ENCODE results near the gene C12orf76. TPM values are rescaled to one million over a fixed set of nuclear protein-coding genes. Genes with fewer than 3 reads are reported as not detected.

C12orf76 gene
- polyA plus RNA-seq, 1 experiment = 10.0 TPM

DNA sequence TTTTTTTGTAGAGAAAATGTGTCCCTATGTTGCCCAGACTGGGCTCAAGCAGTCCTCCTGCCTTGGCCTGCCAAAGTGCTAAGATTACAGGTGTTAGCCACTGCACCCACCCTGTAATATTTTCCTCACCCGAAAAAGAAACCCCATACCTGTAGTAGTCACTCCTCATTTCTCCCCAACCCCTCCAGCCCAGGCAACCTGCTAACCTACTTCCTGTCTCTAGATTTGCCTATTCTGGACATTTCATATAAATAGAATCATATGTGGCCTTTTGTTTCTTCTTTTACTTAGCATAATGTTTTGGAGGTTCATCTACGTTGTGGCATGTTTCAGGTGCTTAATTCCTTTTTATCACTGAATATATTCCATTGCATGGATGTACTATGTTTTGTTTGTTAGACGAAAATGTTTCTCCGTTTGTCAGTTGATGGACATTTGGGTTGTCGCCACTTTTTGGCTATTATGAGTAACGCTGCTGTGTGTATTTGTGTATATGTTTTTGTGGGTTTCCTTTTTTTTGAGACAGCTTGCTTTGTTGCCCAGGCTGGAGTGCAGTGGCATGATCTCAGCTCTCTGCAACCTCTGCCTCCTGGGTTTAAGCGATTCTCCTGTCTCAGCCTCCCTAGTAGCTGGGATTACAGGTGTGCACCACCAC, 42.9 kb downstream of the C12orf76 start:
- no peaks in the 10 kb centered on the region for H3K27me3 ChIP-seq (ENCODE audit: control insufficient read depth, insufficient read depth, low read length)
- ChIA-PET CTCF (interaction anchor here (1.7 kb wide), 1 partner anchor 7 kb away, joined by 3 read pairs; no protein-coding TSS in a partner anchor), POLR2A (interaction anchor here (0.7 kb wide), 1 partner anchor 44 kb away, joined by 3 read pairs; no protein-coding TSS in a partner anchor)
- no peak for DNase-seq (ENCODE audit: low read depth)
- H3K36me3 ChIP-seq (ENCODE audit: control insufficient read depth, insufficient read depth, low read length) = peaks cover 8% of the 10 kb centered on the region
- H3K4me3 ChIP-seq (ENCODE audit: low read depth, low read length) = no peak overlapping the region
- TF ChIP-seq CTCF (IDR thresholded peaks at IDR 0.05; ENCODE audit: insufficient read depth, low read depth, low read length) = no peak

DNA sequence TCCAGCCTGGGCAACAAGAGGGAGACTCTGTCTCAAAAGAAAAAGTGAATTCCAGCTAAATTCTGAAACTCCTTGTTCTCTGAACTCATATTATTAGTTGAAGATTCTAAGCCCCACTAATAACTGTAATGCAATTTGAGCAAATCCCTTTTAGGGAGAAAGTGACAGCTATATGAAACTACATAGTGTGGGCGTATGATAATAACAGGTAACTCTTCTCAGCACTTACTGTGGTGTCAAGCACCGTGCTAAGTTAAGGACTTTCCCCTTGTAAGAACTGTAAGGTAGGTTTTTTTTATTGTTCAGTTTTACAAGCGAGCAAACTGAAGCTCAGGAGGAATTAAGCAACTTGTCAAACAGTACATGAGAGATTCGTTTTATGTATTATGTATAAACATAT, 43.7 kb downstream of the C12orf76 start:
- CTCF ChIA-PET = interaction anchor here (1.0 to 1.8 kb wide), 3 partner anchors 8 to 151 kb away, joined by 3 to 4 read pairs (median 3); no protein-coding TSS in a partner anchor
- no peak for DNase-seq (ENCODE audit: low read depth)
- H3K4me3 ChIP-seq (ENCODE audit: low read depth, low read length) = no peak overlapping the region
- TF ChIP-seq CTCF (IDR thresholded peaks at IDR 0.05; ENCODE audit: insufficient read depth, low read depth, low read length) = no peak
- no peaks in the 10 kb centered on the region for H3K27me3 ChIP-seq (ENCODE audit: control insufficient read depth, insufficient read depth, low read length)
- H3K36me3 ChIP-seq (ENCODE audit: control insufficient read depth, insufficient read depth, low read length) = peaks cover 8% of the 10 kb centered on the region
- POLR2A ChIA-PET = interaction anchor here (0.7 kb wide), 1 partner anchor 43 kb away, joined by 3 read pairs; no protein-coding TSS in a partner anchor

DNA sequence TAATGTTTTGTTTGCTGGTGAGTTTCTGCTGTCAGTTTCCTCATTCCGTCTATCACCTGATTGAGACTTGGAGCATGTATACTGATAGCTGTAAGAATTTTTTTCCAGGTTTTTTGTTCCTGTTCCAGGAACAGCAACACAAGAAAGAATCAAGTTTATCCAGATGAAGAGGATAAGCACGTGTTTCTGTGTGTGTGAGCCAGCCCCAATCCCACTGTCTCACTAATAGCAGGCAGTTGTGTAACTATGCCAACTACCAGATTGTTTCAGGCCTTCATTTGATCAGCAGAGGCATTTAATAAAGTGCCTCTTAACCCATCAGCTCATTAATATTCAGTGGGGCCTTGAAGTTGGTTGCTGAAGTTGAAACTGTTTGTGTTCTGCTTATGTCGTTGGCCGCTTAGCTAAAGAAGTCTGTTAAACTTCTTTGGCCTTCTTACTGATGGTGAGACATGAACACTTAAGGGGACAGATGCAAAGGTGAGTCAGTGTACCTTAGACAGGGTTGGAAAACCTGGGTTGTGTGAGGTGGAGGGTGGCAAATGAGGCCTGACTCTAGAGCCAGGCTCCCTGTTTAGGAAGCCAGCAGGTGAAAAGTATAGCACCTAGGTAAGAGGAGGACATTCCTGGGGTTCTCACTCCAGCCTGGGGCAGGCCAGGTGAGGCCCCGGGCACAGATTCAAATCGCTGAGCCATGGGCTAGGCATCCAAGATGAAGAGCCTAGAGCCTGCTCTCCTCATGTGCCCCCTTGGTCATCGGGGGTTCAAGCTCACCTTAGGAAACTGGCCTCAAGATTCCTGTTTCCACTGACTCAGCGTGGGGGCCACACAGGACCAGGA, 45.4 kb downstream of the C12orf76 start:
- Histone ChIP-seq H3K36me3 (ENCODE audit: control insufficient read depth, insufficient read depth, low read length) (peaks cover 8% of the 10 kb centered on the region), H3K27me3 (ENCODE audit: control insufficient read depth, insufficient read depth, low read length) (no peaks in the 10 kb centered on the region), H3K4me3 (ENCODE audit: low read depth, low read length) (no peak overlapping the region)
- ChIA-PET POLR2A (interaction anchor here (0.6 kb wide), 1 partner anchor 18 kb away, joined by 8 read pairs; no protein-coding TSS in a partner anchor), CTCF (interaction anchor here (0.6 to 2.1 kb wide), 5 partner anchors 18 to 150 kb away, joined by 3 to 7 read pairs (median 4); no protein-coding TSS in a partner anchor)
- TF ChIP-seq CTCF (IDR thresholded peaks at IDR 0.05; ENCODE audit: insufficient read depth, low read depth, low read length) = no peak
- DNase-seq (ENCODE audit: low read depth) = no peak

DNA sequence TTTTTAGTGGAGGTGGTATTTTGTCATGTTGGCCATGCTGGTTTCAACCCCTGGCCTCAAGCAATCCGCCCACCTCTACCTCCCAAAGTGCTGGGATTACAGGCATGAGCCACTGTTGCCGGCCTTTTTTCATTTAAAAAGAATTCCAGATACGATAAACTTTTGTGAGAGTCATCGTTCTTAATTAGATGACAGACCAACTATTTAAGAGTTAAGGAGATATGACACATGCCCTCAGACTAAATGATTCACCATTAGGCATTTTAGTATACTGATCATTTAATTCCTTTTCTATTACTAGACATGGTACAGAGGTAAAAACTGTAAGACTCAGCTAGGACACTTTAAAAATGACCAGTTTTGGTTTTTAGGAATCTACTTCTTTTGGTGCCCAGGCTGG, 46.7 kb downstream of the C12orf76 start:
- Histone ChIP-seq H3K27me3 (ENCODE audit: control insufficient read depth, insufficient read depth, low read length) (no peaks in the 10 kb centered on the region), H3K36me3 (ENCODE audit: control insufficient read depth, insufficient read depth, low read length) (peaks cover 8% of the 10 kb centered on the region), H3K4me3 (ENCODE audit: low read depth, low read length) (no peak overlapping the region)
- CTCF ChIA-PET = interaction anchor here (0.9 to 2.1 kb wide), 4 partner anchors 19 to 149 kb away, joined by 3 to 7 read pairs (median 4); no protein-coding TSS in a partner anchor
- no peak for TF ChIP-seq CTCF (IDR thresholded peaks at IDR 0.05; ENCODE audit: insufficient read depth, low read depth, low read length)
- POLR2A ChIA-PET = no interaction called here
- DNase-seq (ENCODE audit: low read depth) = peak; percentile 80

GRCh38 chr12:109999983-110000505, 48.3 kb downstream of the C12orf76 start:
- CTCF ChIA-PET = no interaction called here
- POLR2A ChIA-PET = no interaction called here

More at GRCh38 chr12:109999983-110000505, 48.3 kb downstream of the C12orf76 start:
- no peak for TF ChIP-seq CTCF (IDR thresholded peaks at IDR 0.05; ENCODE audit: insufficient read depth, low read depth, low read length)
- DNase-seq (ENCODE audit: low read depth) = no peak
- no peaks in the 10 kb centered on the region for H3K27me3 ChIP-seq (ENCODE audit: control insufficient read depth, insufficient read depth, low read length)
- peak overlapping the region; percentile 87 for H3K4me3 ChIP-seq (ENCODE audit: low read depth, low read length)
- peaks cover 7% of the 10 kb centered on the region for H3K36me3 ChIP-seq (ENCODE audit: control insufficient read depth, insufficient read depth, low read length)

All from BJ (cell line).